NCI-H526 (cell line): Measurements from ENCODE around the gene ZG16B.

Experiments
- DNase-seq, 2 experiments: peaks; one replicate each; lab custom pipeline; 2025; lab: John Stamatoyannopoulos, UW

The ZG16B gene

DNA sequence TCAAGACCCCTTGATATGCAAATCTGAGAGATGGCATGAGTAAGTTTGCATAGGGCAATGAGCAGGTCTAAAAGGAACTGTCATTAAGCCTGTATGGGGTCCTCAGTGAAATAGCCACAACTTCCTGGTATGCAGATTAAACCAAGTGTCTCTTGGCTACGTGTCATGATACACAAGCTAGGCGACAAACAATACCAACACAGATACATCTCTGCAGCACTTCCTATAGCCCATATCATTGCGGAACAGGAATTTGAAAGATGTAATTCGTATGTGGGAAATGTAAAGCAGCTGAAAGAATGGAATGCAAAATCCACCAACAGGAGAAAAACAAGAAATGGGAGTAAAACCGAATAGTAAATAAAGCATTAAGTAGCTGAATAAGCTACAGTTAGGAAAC, 15.0 kb downstream of the ZG16B start:
- peak; percentile 57 to 62 for DNase-seq

- DNase-seq = no peak
Observed at GRCh38 chr16:2846511-2847310, 16.6 kb downstream of the ZG16B start.

- DNase-seq = no peak
Observed at GRCh38 chr16:2848933-2849725, 19.0 kb downstream of the ZG16B start.

- DNase-seq = no peak
Observed at GRCh38 chr16:2852003-2852730, 22.1 kb downstream of the ZG16B start.

DNA sequence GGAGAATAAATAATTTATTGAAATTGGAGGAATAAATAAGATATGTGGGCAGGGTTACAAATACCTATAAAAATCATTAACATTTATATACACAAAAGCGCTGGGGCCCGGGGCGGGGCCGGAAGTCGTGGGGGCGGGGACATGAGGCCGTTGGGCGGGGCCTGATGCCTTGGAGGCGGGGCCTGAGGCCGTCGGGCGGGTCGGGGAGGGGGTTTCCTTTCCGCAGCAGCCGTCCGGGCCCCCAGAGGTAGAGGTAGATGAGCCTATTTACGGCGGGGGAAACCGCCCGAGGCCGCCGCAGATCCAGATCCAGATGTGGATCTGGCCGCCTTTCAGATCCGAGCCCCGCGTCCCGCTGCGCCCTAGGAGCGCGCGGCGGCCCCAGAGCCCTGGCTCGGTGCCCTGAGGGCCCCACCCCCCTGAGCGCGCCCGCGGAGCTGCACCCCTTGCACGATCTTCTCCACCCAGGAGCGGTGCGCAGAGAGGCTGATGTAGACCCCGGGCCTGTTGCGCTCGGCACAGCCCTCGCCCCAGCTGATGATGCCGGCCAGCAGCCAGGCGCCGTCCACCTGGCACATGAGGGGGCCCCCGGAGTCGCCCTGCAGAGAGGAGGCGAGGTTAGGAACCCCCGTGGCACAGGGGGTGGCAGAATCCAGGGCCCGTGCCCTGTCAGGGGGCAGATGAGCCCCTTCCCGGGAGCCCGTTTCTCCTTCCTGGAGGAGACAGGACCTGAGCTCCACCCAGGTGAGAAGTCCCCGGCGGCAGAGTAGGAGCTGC, 22.8 kb downstream of the ZG16B start:
- DNase-seq = no peak

GRCh38 chr16:2853531-2854073, 23.5 kb downstream of the ZG16B start:
- DNase-seq = no peak

- DNase-seq = no peak
Observed at GRCh38 chr16:2854700-2855309, 24.7 kb downstream of the ZG16B start.

DNA sequence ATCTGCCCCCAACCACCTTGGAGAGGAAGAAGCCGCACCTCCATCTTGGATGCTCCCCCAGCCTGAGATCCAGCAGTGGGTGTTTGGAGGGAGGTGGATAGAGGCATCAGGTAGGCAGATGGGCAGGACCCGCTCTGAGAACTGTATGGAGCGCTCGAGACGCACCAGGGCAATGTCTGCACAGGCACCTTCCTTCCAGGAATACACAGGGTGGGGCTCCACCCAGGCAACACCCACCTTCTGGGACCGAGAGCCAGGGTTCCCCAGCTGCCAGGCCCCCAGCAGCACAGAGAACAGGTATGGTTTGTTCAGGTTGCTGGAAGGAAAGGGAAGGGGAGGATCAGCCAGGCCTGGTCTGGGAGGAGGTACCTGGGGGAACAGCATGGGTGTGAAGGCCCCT, 25.4 kb downstream of the ZG16B start:
- DNase-seq = no peak

GRCh38 chr16:2856061-2856670, 26.1 kb downstream of the ZG16B start:
- DNase-seq = peak in 1 of 2 experiments; percentile 38

GRCh38 chr16:2856686-2857450, 26.8 kb downstream of the ZG16B start:
- no peak for DNase-seq

DNA sequence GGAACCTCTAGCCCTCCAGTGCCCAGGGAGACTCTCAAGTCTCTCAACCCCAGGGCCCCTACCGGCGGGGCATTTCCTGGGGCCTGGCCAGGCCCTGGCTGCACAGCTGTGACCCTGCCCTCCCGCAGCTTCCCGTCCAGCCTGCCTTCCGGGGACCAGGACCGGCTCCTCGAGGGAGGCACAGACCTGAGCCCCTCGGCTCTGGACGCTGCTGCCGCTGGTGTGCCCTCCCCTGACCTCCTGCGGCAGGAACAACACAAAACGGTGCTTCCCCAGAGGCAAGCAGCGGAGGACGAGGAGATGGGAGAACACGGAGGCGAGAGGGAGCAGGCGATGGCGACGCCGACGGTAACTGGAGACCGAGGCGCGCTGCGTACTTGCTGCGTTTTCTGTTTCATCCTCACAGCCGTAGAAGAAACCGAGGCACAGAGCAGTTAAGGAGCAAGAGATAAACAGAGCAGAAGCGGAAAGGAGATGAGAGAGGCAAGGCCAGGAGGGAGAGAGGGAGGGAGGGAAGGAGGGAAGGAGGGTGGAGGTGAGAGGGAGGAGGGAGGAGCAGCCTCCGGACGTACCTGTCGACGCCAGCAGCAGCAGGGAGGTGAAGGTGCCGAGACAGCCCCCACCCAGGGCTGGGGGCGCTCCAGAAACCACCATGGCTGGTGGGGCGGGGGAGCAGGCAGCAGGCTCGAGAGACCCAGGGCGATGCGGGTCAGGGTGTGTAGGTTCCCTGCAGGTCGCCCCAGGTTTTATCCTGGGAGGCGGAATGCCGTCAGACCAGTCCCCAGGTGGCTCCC, 27.5 kb downstream of the ZG16B start, which contains the start of gene PRSS22:
Gene PRSS22, minus strand, starts transcription at position 720 of the 794 bp plus-strand sequence. Its CDS starts 66 bp downstream, at position 654.
- DNase-seq = peak in 1 of 2 experiments; percentile 35

DNA sequence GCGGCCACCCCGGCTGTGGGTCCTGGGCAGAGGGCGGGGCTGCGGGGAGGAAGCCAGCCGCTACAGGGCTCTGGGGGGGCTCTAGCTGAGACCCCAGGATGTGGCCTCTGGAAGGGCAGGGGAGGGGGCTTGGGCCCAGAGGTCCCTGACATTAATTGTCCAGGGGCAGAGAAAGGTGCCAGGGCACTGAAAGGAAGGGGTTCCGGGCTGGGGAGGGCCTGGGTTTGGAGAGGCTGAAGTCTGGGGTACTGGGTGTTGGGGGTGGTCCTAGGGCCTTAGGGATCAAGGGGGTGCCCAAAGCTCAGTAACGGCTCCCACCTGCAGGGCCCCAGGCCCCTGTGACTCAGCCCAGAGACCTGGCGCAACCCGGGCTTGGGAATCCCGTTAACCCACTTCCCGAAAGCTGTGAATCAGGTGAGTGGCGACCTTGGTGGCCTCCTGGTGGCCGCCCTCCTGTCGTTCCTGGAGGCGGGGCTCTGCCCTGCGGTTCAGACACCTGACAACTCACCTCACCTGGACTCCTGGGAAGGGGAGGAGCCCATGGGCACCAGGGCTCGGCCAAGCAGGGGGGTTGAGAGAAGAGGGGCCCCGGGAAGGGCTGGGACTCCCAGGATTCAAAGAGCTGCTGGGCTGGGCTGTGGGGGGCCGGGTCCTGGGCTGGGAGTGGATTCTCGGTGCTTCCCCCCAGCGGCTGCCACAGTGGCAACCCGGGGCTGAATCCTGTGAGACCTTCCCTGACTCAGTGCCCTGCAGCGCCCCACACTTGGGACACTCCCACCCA, 28.3 kb downstream of the ZG16B start:
- peak in 1 of 2 experiments; percentile 65 for DNase-seq

DNA sequence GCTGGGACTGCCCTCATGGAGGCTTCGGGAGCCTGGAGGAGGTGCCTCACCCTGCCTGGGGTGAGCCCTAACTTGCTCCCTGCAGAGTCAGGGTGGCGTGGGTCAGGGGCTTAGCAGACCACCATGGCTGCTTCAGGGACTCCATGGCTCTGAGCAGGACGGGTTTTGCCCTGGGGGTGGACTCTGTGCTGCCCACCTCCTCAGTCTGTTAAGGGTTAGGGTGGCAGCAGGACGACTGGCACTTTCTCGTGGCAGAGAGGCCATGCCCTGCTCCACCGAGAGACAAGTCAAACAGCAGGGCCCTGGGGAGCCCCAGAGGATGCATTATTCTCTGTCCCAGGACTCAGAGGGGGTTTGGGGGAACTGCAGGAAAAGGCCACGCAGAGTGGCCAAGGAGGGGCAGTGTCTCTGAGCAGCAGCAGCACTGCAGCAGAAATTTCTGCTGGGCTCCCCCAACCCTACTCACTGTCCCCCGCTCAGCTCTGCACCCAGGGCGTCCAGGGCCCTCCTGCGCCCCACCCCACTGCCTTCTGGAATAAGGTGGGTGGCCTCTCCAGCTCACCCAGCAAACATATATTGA, 29.7 kb downstream of the ZG16B start:
- DNase-seq = no peak

GRCh38 chr16:2860826-2861567, 30.9 kb downstream of the ZG16B start:
- no peak for DNase-seq

GRCh38 chr16:2865651-2866050, 35.5 kb downstream of the ZG16B start:
- DNase-seq = no peak

- no peak for DNase-seq
Observed at GRCh38 chr16:2866431-2866830, 36.3 kb downstream of the ZG16B start.

DNA sequence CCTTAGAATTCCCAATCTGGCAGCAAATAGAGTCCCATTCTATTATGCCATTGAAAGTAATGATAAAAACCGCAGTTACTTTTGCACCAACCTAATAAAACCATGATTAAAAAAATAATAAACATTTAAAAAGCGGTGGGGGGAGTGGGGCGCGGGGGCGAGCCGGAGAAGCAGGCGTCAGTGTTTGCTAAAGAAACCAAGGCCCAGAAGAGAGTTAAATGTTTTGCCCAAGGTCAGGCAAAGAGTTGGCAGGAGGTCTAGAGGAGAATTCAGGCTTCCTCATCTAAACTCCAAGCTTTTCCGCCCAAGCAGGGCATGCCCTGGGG, 37.5 kb downstream of the ZG16B start:
- no peak for DNase-seq
